Panc1 (cell line): Measurements from ENCODE around the gene MRTFA. TPM values are rescaled to one million over a fixed set of nuclear protein-coding genes. Genes with fewer than 3 reads are reported as not detected.

Experiments
- ATAC-seq: fragments of 200-7000 bp; cut with Tn5 transposase; 2 replicates; pipeline ENCODE4 v1.9.1; 2020; ENCODE audit warnings: mild to moderate bottlenecking, moderate library complexity
- BruUV-seq: library from RNA; stranded (reverse); fragments of 400-500 nt; replicated peaks from 2 replicates; lab custom pipeline; 2021; lab: Mats Ljungman, UMichigan
- CTCF ChIA-PET: fragments of 300-600 bp; sonication (Branson Sonifier 250); formaldehyde crosslinking; loops from one replicate; lab custom pipeline; 2022; ENCODE audit warnings: antibody characterized with exemption; lab: Charles Lee
- POLR2A ChIA-PET: fragments of 300-600 bp; sonication (Branson Sonifier 250); formaldehyde crosslinking; loops from one replicate; lab custom pipeline; 2022; ENCODE audit warnings: antibody characterized with exemption; lab: Charles Lee
- DNase-seq: peaks from one replicate; pipeline ENCODE4 v3.0.0-alpha.2; 2010; ENCODE audit warnings: low read depth, low spot score
- H3K27ac ChIP-seq: 2 replicates; pipeline ENCODE4 v1.5.1; 2011; ENCODE audit warnings: mild to moderate bottlenecking, low read length, inconsistent platforms
- H3K27me3 ChIP-seq: fragments of 200-500 bp; sonication (Bioruptor generic); 2 replicates; pipeline ENCODE4 v1.6.0; 2014; ENCODE audit warnings: low read length, inconsistent platforms; ENCODE audit not compliant: control insufficient read depth, insufficient read depth
- H3K36me3 ChIP-seq: fragments of 200-500 bp; sonication (Bioruptor generic); 2 replicates; pipeline ENCODE4 v1.5.1; 2014; ENCODE audit warnings: inconsistent platforms, mild to moderate bottlenecking, low read length, moderate library complexity; ENCODE audit not compliant: control insufficient read depth, insufficient read depth
- H3K4me1 ChIP-seq: 2 replicates; pipeline ENCODE4 v1.5.1; 2011; ENCODE audit warnings: inconsistent platforms, mild to moderate bottlenecking, low read length, moderate library complexity; ENCODE audit not compliant: control insufficient read depth, insufficient read depth
- H3K4me3 ChIP-seq, 2 experiments: 2 replicates each; pipeline ENCODE4 v1.5.1; 2011 to 2012; ENCODE audit warnings: low read depth in 2 of 2, low read length in 2 of 2, mild to moderate bottlenecking in 2 of 2, inconsistent platforms in 1 of 2, moderate library complexity in 1 of 2
- H3K9me3 ChIP-seq: fragments of 200-500 bp; sonication (Bioruptor generic); 2 replicates; pipeline ENCODE4 v1.5.1; 2014; ENCODE audit warnings: low read depth, mild to moderate bottlenecking, inconsistent platforms, low read length, moderate library complexity; ENCODE audit not compliant: control insufficient read depth, insufficient read depth
- CTCF ChIP-seq: fragments of 450-650 bp; IDR thresholded peaks from 2 replicates; pipeline ENCODE4 v1.5.1; 2017; ENCODE audit warnings: mild to moderate bottlenecking
- POLR2AphosphoS5 ChIP-seq: IDR thresholded peaks from 2 replicates; pipeline ENCODE4 v1.6.1; 2012; ENCODE audit warnings: mild to moderate bottlenecking, low read depth, low read length, moderate library complexity
- SIN3A ChIP-seq: IDR thresholded peaks from 2 replicates; pipeline ENCODE4 v1.6.1; 2012; ENCODE audit warnings: low read depth, mild to moderate bottlenecking, low read length, moderate library complexity, borderline replicate concordance; ENCODE audit not compliant: insufficient read depth
- TCF7L2 ChIP-seq: IDR thresholded peaks from 2 replicates; pipeline ENCODE4 v1.6.1; 2011; ENCODE audit warnings: mild to moderate bottlenecking, low read depth, low read length, inconsistent platforms
- in situ Hi-C: cut with HindIII; loops from 2 replicates; pipeline ENCODE4 v1.10.0; 2016; ENCODE audit warnings: low sequenced_read_pairs, low pct_unique_long_range_greater_than_20kb
- intact Hi-C: fragments of 100-400 bp; cut with micrococcal nuclease; formaldehyde crosslinking; loops from one replicate; pipeline ENCODE4 v1.10.0; 2022; ENCODE audit not compliant: unreplicated experiment
- total RNA-seq: library from RNA; stranded (reverse); gene quantifications from one replicate; pipeline ENCODE4 v1.2.1, GENCODE V29; 2021; ENCODE audit not compliant: unreplicated experiment
- TF ChIP-seq, protein P1 (sequence below), 2 experiments: IDR thresholded peaks; 2 replicates each; pipeline ENCODE4 v1.6.1; 2011 to 2012; ENCODE audit warnings: low read depth in 2 of 2, control low read depth in 1 of 2, low read length in 1 of 2, mild to moderate bottlenecking in 1 of 2, moderate library complexity in 1 of 2; ENCODE audit not compliant: insufficient read depth in 1 of 2

Gene MRTFA
- total RNA-seq, 1 experiment from 2014 or later = 62.1 TPM

DNA sequence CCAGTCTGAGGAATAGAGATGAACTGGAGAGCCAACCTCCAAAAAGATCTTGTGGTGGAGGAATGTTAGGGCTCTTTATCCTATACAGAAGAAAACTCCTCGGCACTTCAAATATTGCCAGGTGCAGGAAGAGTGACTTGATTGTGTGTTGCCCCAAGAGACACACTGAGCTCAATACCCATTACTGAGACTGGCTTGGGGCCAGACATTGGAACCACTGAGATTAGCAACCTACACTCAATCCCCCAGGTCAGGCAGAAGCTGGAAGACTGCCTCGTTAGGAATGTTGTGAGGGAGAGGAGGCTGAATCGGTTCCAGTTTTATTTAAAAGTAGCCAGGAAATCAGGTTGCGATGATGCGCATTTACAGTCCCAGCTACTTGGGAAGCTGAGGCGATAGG is 268.5 kb downstream of the MRTFA start:
- H3K27me3 ChIP-seq = no peaks in the 10 kb centered on the region
- CTCF ChIA-PET = no interaction called here
- intact Hi-C loops = no loop called here
- no TSS peak for BruUV-seq
- DNase-seq (no peak), ATAC-seq (no peak)
- peaks cover 7% of the 10 kb centered on the region for H3K4me1 ChIP-seq
- H3K4me3 ChIP-seq = no peak overlapping the region
- H3K36me3 ChIP-seq = peaks cover 17% of the 10 kb centered on the region
- in situ Hi-C loops = no loop called here
- POLR2A ChIA-PET = interaction anchor here (0.6 kb wide), 1 partner anchor 11 kb away, joined by 3 read pairs; no protein-coding TSS in a partner anchor
- H3K9me3 ChIP-seq = no peaks in the 10 kb centered on the region
- no peak overlapping the region for H3K27ac ChIP-seq
- TF ChIP-seq POLR2AphosphoS5 (no peak), TCF7L2 (no peak)

GRCh38 chr22:40367342-40367741 is 269.2 kb downstream of the MRTFA start:
- ChIA-PET POLR2A (no interaction called here), CTCF (no interaction called here)
- Histone ChIP-seq H3K36me3 (peaks cover 20% of the 10 kb centered on the region), H3K9me3 (no peaks in the 10 kb centered on the region), H3K27ac (no peak overlapping the region), H3K4me1 (no peaks in the 10 kb centered on the region; the same call in 1 of the 2 replicates), H3K27me3 (no peaks in the 10 kb centered on the region), H3K4me3 (no peak overlapping the region)
- in situ Hi-C loops (no loop called here), intact Hi-C loops (no loop called here)
- ATAC-seq (no peak), DNase-seq (no peak)
- BruUV-seq = no TSS peak
- TF ChIP-seq CTCF (no peak), TCF7L2 (no peak), SIN3A (no peak)
- TF ChIP-seq, protein P1, sequence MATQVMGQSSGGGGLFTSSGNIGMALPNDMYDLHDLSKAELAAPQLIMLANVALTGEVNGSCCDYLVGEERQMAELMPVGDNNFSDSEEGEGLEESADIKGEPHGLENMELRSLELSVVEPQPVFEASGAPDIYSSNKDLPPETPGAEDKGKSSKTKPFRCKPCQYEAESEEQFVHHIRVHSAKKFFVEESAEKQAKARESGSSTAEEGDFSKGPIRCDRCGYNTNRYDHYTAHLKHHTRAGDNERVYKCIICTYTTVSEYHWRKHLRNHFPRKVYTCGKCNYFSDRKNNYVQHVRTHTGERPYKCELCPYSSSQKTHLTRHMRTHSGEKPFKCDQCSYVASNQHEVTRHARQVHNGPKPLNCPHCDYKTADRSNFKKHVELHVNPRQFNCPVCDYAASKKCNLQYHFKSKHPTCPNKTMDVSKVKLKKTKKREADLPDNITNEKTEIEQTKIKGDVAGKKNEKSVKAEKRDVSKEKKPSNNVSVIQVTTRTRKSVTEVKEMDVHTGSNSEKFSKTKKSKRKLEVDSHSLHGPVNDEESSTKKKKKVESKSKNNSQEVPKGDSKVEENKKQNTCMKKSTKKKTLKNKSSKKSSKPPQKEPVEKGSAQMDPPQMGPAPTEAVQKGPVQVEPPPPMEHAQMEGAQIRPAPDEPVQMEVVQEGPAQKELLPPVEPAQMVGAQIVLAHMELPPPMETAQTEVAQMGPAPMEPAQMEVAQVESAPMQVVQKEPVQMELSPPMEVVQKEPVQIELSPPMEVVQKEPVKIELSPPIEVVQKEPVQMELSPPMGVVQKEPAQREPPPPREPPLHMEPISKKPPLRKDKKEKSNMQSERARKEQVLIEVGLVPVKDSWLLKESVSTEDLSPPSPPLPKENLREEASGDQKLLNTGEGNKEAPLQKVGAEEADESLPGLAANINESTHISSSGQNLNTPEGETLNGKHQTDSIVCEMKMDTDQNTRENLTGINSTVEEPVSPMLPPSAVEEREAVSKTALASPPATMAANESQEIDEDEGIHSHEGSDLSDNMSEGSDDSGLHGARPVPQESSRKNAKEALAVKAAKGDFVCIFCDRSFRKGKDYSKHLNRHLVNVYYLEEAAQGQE (IDR thresholded peaks at IDR 0.05; ENCODE audit: insufficient read depth in 1 of 2, low read depth in 2 of 2, low read length in 1 of 2) = no peak

- in situ Hi-C loops = no loop called here
Measured at GRCh38 chr22:40366068-40366467, 270.5 kb downstream of the MRTFA start.

More at GRCh38 chr22:40366068-40366467, 270.5 kb downstream of the MRTFA start:
- H3K9me3 ChIP-seq = no peaks in the 10 kb centered on the region
- DNase-seq = no peak
- H3K27me3 ChIP-seq = no peaks in the 10 kb centered on the region
- ChIA-PET POLR2A (no interaction called here), CTCF (no interaction called here)
- no peak for ATAC-seq
- intact Hi-C loops = no loop called here
- H3K4me1 ChIP-seq = no peaks in the 10 kb centered on the region
- no peak for TF ChIP-seq TCF7L2
- TF ChIP-seq CTCF = no peak
- TF ChIP-seq POLR2AphosphoS5 = no peak
- no peak for TF ChIP-seq SIN3A
- TF ChIP-seq, protein P1 (IDR thresholded peaks at IDR 0.05; ENCODE audit: insufficient read depth in 1 of 2, low read depth in 2 of 2, low read length in 1 of 2) = no peak
- BruUV-seq = no TSS peak
- peaks cover 27% of the 10 kb centered on the region for H3K36me3 ChIP-seq
- no peak overlapping the region for H3K27ac ChIP-seq
- no peak overlapping the region for H3K4me3 ChIP-seq
